ENCODE data around the gene AGFG2.
A peak's percentile ranks its signal among the peaks of the same experiment; 100 is the strongest.
"Not testable (repeated sequence)": the region's sequence is repeated elsewhere in the genome, so short reads cannot be mapped to it uniquely, and the experiment has no call there.

Gene AGFG2

GRCh38 chr7:100553032-100553431, 14.0 kb downstream of the AGFG2 start:
- DNase-seq = no peak

- no peak for DNase-seq
Observed at GRCh38 chr7:100555701-100556100, 16.7 kb downstream of the AGFG2 start.

- DNase-seq = no peak
Observed at GRCh38 chr7:100556541-100556940, 17.5 kb downstream of the AGFG2 start.

- no peak for DNase-seq
Observed at GRCh38 chr7:100559127-100559526, 20.1 kb downstream of the AGFG2 start.

DNA sequence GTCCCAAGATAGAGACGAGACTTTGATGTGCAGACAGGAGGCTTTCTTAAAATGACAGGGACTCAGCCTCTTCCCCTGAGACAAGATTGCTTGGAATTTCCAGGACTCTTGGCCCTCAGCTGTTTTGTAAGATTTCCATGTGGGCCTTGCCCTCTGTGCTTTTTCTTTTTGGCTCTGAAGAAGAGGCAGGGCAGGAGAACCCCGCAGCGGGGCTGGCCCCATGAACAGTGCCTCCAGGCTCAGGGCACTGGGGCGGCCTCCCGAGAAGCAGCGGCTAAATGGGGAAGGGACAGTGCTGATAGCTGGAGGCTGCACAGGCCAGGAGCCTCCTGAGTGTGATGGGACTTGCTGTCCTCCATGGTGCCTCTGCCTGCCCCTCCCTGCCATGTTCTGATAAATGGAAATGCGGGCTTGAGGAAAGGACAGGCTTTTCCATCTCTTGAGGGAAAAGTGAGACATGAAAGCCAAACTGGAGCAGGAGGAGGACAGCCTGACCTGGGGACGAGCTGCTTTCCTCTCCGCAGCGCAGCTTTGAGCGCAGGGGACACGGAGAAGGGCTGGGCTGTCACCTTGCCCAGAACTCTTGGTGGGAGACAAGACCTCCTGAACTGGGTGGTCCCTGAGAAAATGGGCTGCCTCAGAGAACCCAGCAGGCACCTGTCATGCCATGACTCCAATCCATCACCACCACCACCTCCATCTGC, 22.6 kb downstream of the AGFG2 start:
- no peak for DNase-seq

DNA sequence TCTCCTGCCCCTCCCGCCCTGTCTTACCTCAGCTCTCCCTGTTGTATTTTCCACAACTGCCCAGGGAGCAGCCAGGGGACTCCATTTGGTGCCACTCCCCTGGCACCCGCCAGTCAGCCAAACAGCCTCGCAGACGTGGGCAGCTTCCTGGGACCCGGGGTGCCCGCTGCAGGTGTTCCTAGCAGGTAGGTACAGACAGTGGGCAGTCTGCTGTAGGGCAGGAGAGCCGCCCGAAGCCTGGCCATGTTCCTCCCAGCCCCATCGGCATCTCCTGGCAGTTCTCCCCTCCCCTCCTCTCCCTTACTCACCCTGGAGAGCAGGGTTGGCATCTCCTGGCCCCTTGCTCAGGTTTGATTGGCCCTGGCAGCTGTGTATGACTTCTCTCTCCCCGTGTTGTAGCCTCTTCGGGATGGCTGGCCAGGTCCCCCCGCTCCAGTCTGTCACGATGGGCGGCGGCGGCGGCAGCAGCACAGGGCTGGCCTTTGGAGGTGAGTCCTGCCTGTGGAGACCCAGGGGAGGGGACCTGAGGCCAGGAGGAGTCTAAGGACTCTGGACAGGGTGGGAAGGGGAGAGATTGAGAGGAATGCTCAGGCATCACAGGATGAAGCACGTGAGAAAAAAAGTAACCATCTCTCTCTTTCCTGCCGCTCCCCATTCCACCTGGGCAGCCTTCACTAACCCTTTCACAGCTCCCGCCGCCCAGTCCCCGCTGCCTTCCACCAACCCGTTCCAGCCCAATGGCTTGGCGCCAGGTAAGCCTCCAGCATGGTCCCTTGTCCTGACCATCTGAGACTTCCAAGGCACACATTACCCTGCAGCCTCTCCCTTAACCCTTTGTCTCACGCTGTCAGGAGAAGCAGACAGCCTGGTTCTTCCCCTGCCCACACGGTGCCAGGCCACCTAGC, 23.4 kb downstream of the AGFG2 start:
- DNase-seq = no peak

DNA sequence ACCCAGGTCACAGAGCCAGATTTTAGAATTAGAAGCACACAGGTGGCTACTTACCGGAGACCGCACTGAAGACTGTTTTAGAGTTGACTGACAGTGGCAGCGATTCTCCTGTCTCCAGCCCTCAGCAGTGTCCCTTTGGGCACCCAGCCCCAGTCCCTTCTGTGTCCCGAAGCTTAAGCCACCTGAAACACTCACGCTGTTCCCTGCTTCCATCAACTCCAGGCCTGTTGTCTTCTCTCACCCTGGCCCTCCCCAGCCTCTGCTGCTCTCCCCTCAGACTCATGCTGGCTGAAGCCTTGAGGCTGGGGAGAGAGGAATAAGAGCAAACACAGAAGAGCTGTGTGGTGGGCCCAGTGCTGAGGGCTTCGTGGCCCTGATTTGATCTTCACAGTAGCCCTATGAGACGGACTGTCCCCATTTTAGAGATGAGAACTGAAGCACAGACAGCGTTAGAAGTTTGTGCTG, 24.1 kb downstream of the AGFG2 start:
- DNase-seq = no peak

DNA sequence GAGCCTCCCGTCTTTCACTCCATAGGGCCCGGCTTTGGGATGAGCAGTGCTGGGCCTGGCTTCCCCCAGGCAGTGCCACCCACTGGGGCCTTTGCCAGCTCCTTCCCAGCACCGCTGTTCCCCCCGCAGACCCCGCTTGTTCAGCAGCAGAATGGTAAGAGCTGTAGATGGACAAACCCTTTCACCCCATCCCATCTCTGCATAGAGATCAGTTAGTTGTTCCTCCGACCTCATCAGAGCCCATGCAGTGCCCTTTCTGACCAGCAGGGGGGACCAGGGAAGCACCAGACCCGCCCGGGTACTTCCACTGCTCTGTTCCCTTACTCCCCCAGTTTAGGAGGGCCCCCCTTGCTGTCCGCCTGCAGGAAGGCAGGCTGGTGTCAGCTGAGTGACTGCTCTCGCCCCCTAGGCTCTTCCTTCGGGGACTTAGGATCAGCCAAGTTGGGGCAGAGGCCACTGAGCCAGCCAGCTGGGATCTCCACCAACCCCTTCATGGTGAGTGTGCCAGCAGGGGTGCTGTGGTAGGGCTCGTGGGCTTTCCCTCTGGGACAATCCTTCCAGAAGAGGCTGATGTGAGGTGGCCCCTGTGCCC, 24.9 kb downstream of the AGFG2 start:
- peak; percentile 80 for DNase-seq

DNA sequence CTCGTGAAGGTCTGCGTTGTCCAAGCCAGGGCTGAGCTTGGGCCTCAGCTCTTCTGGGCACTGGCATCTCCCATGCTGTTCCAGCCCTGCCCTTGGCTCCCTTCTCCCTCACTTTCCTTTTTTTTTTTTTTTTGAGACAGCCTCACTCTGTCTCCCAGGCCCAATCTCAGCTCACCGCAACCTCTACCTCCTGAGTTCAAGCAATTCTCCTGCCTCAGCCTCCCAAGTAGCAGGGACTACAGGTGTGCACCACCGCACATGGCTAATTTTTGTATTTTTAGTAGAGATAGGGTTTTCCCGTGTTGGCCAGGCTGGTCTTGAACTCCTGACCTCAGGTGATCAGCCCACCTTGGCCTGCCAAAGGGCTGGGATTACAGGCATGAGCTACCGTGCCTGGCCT, 25.4 kb downstream of the AGFG2 start:
- DNase-seq = not testable (repeated sequence)

- no peak for DNase-seq
Observed at GRCh38 chr7:100565133-100565571, 26.1 kb downstream of the AGFG2 start.

DNA sequence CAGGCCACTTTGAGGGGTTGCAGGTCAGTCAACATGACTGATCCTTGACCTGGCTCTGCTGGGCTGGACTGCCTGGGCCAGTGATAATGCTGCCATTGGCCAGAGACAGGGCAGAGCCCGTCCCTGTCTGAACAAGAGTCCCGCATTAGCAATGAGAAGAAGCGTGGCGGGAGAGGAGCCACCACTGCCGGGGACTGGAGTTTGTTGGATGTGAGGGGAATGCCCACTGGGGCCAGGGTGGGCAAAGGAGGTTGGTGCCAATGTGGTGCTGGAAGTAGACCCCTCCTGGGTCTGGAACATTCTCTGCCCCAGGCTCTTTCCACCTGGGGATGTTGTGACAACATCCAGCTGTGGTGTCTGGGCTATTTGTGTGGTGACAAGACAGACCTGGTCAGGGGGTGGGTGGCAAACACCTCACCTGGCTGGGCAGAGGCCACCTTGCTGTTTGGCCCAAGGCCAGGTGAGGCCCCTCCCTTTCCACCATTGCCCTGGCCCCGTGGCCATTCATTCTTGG, 27.1 kb downstream of the AGFG2 start:
- no peak for DNase-seq

DNA sequence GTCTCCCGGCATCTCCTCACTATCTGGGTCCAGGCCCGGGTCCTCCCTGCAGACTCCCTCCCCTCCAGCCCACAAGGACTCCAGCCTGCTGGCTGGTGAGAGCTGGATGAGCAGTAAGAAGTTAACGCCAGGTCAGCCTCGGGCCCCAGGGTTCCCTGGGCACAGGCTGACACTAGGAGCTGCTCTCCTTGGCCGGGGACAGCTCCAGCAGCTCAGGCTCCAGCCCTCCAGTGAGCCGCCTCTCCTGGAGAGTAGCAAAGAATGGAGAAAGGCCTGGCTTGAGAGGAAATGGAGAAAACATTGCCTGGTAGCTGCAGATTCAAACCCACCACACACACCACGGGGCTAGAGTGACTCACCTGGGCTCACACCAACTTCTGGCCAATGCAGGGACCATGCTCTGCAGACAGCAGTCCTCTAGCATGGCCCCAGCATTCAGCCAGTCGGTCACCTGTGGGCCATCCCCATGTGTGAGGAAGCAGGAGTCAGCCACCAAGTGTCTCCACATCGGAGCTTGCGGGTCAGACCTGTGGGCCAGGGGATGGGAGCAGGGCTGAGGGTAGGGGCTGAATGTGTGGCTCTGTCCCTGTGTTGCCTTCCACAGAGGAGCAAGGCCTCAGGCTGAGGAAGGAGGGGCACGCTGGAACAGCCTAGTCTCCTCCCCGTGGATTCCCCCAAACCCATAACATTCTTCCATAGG, 28.2 kb downstream of the AGFG2 start:
- DNase-seq = no peak

- DNase-seq = no peak
Observed at GRCh38 chr7:100567751-100568175, 28.8 kb downstream of the AGFG2 start.

DNA sequence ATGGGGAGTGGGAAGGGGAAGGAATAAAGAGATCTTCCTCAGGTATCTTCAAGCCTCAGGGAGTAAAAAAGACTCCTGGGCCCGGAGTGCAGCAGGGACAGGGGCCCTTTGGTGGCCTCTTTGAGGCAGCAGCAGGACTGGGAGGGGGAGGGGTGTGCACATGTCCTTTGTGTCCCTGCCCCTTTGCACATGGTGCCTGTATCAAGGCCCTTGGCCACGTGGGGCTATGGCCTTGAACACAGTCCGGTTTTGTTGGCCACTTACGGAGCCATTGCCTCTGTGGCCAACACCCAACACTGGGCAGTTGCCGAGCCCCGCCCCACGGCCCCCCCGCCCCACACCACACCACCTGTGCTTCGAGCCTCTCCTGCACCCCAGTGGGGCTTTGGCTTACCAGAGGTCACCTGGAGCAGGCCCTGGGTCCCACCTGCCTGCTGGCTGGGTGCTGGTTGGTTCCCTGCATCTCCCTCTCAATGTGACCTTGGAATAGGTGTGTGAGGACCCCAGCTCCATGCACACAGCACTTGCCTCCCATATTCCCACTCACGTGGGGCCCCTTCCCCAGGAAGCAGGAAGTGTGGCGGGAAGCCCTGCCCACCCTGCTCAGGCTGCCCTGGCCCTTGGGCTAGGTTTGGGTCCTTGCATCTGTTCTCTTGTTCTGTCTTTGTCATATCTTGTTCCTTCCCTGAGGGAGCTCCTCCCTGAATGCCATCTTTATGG, 29.3 kb downstream of the AGFG2 start:
- no peak for DNase-seq

DNA sequence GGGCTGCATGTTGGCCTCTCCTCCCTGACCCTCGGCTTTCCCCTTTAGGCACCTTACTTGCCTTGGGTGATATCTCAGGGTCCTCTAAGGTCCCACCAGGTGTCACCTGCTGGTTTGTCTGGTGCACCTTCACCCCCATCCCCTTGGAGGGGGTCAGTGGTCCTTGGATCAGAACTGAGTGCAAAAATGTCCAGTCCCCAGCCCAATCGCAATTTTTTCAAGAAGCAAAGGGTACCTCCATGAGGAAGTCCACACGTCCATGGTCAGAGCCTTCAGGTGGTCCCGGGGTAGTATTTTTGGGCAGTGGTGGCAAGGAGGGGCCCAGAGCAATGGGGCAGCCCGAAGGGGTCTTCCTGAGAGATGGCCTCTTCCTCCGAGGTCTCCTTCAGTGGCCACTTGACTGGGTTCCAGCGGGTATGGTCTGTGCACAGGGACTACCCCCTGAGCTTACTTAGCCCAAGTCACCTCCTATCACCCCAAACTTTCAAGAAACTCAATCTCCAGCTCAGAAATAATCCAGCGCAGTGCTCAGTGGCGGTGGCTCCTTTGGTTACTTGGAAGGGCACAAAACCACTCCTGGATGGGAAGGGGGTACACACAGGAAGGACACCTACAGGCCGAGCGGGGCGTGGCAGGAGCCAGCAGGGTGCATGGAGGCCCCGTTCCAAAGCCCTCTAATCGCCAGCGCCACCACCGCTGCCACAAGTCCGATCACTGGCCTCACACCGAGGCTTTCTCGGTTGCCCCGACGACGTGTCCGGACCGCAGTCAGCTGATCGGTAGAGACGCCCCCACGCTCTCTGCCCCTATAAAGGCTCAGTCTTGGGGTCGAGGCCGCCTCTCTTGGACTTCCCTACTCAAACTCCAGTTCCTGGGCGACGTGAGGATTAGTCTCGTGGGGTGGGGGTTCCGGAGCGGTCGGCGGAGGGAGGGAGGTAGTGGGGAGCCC, 30.2 kb downstream of the AGFG2 start:
- peak; percentile 41 for DNase-seq

GRCh38 chr7:100570954-100571828, 32.2 kb downstream of the AGFG2 start:
- no peak for DNase-seq

- no peak for DNase-seq
Observed at GRCh38 chr7:100571829-100572116, 32.8 kb downstream of the AGFG2 start.

- DNase-seq = no peak
Observed at GRCh38 chr7:100572281-100572948, 33.4 kb downstream of the AGFG2 start.

- no peak for DNase-seq
Observed at GRCh38 chr7:100572949-100573675, 34.1 kb downstream of the AGFG2 start.
